ENCODE results near the gene BRD9. TPM values are rescaled to one million over a fixed set of nuclear protein-coding genes. Genes with fewer than 3 reads are reported as not detected.

The BRD9 gene
- total RNA-seq, 2 donors from 2014 or later, result 15.0 to 16.1 TPM

DNA sequence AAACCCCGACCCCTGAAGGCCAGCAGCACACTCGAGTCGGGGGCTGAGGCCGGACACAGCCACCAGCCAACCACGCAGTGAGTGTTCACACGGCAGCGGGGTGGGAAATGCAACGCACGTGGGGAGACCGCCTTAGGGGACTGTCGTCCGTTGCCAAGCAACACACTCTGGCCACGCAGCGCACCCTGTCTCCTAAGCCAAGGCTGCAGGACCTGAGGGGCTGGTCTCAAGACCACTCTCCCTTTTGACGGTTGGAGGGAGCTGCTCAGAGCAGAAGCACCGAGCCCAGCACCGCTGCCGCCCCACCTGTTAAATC is 7.5 kb downstream of the BRD9 start:
- Histone ChIP-seq H3K27ac (peak overlapping the region; percentile 6 to 73), H3K9me3 (no peaks in the 10 kb centered on the region), H3K27me3 (no peaks in the 10 kb centered on the region), H3K36me3 (peaks cover 90% of the 10 kb centered on the region), H3K4me1 (peaks cover 0 to 16% of the 10 kb centered on the region in 2 donors), H3K4me3 (no peak overlapping the region)
- no peak for DNase-seq (ENCODE audit: low spot score)
- TF ChIP-seq, protein P1, sequence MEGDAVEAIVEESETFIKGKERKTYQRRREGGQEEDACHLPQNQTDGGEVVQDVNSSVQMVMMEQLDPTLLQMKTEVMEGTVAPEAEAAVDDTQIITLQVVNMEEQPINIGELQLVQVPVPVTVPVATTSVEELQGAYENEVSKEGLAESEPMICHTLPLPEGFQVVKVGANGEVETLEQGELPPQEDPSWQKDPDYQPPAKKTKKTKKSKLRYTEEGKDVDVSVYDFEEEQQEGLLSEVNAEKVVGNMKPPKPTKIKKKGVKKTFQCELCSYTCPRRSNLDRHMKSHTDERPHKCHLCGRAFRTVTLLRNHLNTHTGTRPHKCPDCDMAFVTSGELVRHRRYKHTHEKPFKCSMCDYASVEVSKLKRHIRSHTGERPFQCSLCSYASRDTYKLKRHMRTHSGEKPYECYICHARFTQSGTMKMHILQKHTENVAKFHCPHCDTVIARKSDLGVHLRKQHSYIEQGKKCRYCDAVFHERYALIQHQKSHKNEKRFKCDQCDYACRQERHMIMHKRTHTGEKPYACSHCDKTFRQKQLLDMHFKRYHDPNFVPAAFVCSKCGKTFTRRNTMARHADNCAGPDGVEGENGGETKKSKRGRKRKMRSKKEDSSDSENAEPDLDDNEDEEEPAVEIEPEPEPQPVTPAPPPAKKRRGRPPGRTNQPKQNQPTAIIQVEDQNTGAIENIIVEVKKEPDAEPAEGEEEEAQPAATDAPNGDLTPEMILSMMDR (IDR thresholded peaks at IDR 0.05), result no peak

DNA sequence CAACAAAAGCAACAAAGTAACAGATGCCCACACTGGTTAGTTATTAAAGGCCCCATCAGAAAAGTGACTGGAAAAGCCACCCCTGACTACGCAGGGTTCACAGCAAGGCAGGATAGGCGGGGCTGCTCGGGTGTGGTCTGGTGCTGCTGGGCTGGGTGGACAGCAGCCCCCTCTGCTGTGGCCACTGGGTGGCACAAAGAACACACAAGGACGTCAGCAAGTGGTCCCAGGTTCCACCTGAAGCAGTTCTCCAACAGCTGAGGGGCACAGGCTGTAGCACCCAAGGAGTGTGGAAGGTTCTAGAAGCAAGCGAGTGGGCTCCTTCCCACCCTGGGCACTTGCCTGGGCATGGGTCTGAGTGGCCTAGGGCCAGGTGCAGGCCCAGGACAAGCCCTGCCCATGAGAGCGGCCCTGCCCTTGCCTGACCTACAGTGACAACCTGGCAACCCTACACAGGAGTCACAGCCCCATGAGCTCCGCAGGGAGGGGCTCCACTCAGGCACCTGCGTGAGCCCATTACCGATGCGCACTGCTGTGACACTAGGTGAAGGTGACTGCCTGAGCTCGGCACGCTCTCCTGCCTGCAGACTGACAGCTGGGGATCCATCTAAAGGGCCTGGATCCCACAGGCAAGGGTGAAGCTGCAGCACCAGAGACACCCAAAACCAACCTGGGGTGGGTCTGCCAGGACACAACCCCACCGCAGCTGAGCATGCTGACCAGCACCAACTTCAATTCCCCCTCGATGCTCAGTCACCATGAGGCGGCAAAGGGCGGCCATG is 8.1 kb downstream of the BRD9 start:
- Histone ChIP-seq H3K27me3 (no peaks in the 10 kb centered on the region), H3K4me1 (peaks cover 0 to 16% of the 10 kb centered on the region in 2 donors), H3K9me3 (no peaks in the 10 kb centered on the region), H3K36me3 (peaks cover 85% of the 10 kb centered on the region), H3K27ac (no peak overlapping the region), H3K4me3 (no peak overlapping the region)
- no peak for DNase-seq (ENCODE audit: low spot score)
- TF ChIP-seq, protein P1 (IDR thresholded peaks at IDR 0.05), result no peak

DNA sequence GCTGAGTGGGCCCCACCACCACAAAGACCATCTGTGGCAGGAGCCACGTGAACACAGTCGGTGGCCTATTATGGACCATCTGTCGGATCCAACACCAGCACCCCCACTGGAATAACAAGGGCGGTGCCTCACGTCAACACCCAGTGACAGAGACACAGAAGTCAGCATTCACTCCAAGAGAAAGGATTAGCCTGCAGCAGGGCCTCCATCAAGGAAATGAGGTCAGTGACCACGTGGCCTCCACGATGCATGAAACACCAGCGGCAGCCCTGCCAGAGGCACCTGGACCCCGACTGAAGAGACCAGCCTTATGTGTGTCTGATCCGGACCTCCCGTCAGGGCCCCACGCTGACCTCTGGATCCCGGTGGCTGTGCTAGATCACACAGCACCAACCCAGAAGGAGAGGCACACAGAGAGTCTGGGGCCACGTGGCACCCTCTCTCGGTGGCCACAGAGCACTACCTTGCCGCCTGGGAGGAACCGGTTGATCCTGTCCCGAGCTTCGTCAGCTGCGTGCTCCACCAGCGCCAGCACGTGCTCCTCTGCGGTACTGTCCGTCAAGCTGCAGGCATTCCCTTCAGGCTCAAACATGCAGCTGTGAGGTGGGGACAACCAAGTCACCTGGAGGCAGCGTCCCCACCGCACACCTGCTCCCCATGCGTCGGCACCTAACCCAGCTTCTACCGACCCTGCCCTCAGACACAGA is 9.0 kb downstream of the BRD9 start:
- Histone ChIP-seq H3K36me3 (peaks cover 78% of the 10 kb centered on the region), H3K4me1 (peaks cover 0 to 16% of the 10 kb centered on the region in 2 donors), H3K27me3 (no peaks in the 10 kb centered on the region), H3K4me3 (no peak overlapping the region), H3K9me3 (no peaks in the 10 kb centered on the region), H3K27ac (no peak overlapping the region)
- DNase-seq (ENCODE audit: low spot score), result no peak
- TF ChIP-seq, protein P1 (IDR thresholded peaks at IDR 0.05), result no peak

DNA sequence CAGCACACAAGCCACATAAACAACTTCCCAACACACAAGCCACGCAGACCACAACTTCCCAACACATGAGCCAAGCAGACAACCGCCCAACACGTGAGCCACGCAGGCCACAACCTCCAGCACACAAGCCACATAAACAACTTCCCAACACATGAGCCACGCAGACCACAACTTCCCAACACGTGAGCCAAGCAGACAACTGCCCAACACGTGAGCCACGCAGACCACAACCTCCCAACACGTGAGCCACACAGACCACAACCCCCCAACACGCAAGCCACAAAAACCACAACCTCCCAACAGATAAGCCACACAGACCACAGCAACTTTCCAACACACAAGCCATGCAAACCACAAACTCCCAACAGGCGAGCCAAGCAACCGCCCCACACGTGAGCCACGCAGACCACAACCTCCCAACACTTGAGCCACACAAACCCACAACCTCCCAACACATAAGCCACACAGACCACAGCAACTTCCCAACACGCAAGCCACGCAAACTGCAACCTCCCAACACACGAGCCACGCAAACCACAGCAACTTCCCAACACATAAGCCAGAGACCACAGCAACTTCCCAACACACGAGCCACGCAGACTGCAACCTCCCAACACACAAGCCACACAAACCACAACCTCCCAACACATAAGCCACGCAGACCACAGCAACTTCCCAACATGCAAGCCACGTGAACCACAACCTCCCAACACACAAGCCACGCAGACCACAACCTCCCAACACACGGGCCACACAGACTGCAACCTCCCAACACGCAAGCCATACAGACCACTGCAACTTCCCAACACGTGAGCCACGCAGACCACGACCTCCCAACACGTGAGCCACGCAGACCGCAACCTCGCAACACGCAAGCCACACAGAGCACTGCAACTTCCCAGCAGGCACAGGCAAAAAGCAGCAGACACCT is 10.1 kb downstream of the BRD9 start:
- Histone ChIP-seq H3K27me3 (no peaks in the 10 kb centered on the region), H3K9me3 (no peaks in the 10 kb centered on the region), H3K27ac (no peak overlapping the region), H3K36me3 (peaks cover 75% of the 10 kb centered on the region), H3K4me1 (peaks cover 0 to 16% of the 10 kb centered on the region in 2 donors), H3K4me3 (no peak overlapping the region)
- TF ChIP-seq, protein P1 (IDR thresholded peaks at IDR 0.05), result no peak
- no peak for DNase-seq (ENCODE audit: low spot score)

DNA sequence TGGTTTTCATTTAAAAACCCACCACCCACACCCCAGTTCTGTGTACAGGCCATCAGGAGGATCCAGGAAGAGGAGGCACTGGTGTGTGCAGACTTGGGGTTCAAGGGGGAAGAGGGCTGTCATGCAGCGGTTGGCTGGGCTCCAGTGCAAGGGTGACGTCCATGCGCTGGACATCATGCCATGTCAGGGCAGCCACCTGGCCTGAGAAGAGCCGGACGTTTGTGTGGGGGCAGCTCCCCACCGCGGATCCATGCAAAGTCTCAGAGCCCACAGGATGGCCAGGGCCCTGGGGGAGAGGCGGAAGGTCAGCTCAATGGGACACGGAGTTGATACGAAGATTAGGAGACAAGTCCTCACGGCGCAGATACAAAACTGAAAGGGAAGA is 11.1 kb downstream of the BRD9 start:
- no peak overlapping the region for H3K27ac ChIP-seq
- no peaks in the 10 kb centered on the region for H3K27me3 ChIP-seq
- no peak overlapping the region for H3K4me3 ChIP-seq
- no peaks in the 10 kb centered on the region for H3K9me3 ChIP-seq
- peaks cover 75% of the 10 kb centered on the region for H3K36me3 ChIP-seq
- H3K4me1 ChIP-seq, result peaks cover 0 to 16% of the 10 kb centered on the region in 2 donors
- no peak for DNase-seq (ENCODE audit: low spot score)
- TF ChIP-seq, protein P1 (IDR thresholded peaks at IDR 0.05), result no peak

Data from right atrium auricular region (tissue), 2 donors.